DOHH2 (cell line): ENCODE measurements around the gene IGFL4.

Source experiments
- H3F3A ChIP-seq: fragments of 200-600 bp; sonication (generic), shearing (Covaris generic); 2 replicates; pipeline ENCODE4 v1.6.0; 2016; ENCODE audit warnings: antibody characterized with exemption, mild to moderate bottlenecking; ENCODE audit not compliant: control insufficient read depth, insufficient read depth
- H3K27ac ChIP-seq: fragments of 200-600 bp; sonication (generic); 2 replicates; pipeline ENCODE4 v1.5.1; 2014; ENCODE audit warnings: low read depth, mild to moderate bottlenecking, low read length, moderate library complexity
- H3K27me3 ChIP-seq: fragments of 200-600 bp; sonication (generic); 2 replicates; pipeline ENCODE4 v1.6.1; 2014; ENCODE audit warnings: mild to moderate bottlenecking, low read length, mixed read lengths; ENCODE audit not compliant: control insufficient read depth
- H3K36me3 ChIP-seq: fragments of 200-600 bp; sonication (generic); 2 replicates; pipeline ENCODE4 v1.6.1; 2014; ENCODE audit warnings: mild to moderate bottlenecking, low read length, moderate library complexity, mixed read lengths; ENCODE audit not compliant: control insufficient read depth
- H3K4me1 ChIP-seq: fragments of 200-600 bp; sonication (generic); 2 replicates; pipeline ENCODE4 v1.6.1; 2014; ENCODE audit warnings: mild to moderate bottlenecking, low read length, mixed read lengths; ENCODE audit not compliant: control insufficient read depth
- H3K4me2 ChIP-seq: fragments of 200-600 bp; sonication (generic); 2 replicates; pipeline ENCODE4 v1.6.0; 2014; ENCODE audit warnings: mild to moderate bottlenecking, low read length, moderate library complexity
- H3K4me3 ChIP-seq: fragments of 200-600 bp; sonication (generic); 2 replicates; pipeline ENCODE4 v1.5.1; 2014; ENCODE audit warnings: mild to moderate bottlenecking, low read length, mixed read lengths
- H3K79me2 ChIP-seq: fragments of 200-600 bp; sonication (generic); 2 replicates; pipeline ENCODE4 v1.6.1; 2014; ENCODE audit warnings: mild to moderate bottlenecking, low read length, mixed read lengths; ENCODE audit not compliant: control insufficient read depth
- H3K9me2 ChIP-seq: fragments of 200-600 bp; sonication (generic); replicated peaks from 2 replicates; pipeline ENCODE4 v1.6.1; 2014; ENCODE audit warnings: mild to moderate bottlenecking, low read length, mixed read lengths; ENCODE audit not compliant: control insufficient read depth
- H3K9me3 ChIP-seq: fragments of 200-600 bp; sonication (generic); 2 replicates; pipeline ENCODE4 v1.6.1; 2014; ENCODE audit warnings: antibody characterized with exemption, low read length, mixed read lengths; ENCODE audit not compliant: control insufficient read depth, insufficient read depth
- H4K20me1 ChIP-seq: fragments of 200-600 bp; sonication (generic); 2 replicates; pipeline ENCODE4 v1.6.0; 2014; ENCODE audit warnings: low read depth, mild to moderate bottlenecking, antibody characterized with exemption, low read length, moderate library complexity; ENCODE audit not compliant: control insufficient read depth, insufficient read depth
- EZH2phosphoT487 ChIP-seq: fragments of 200-600 bp; sonication (generic); IDR thresholded peaks from 2 replicates; pipeline ENCODE4 v1.6.1; 2017; ENCODE audit warnings: borderline replicate concordance, mild to moderate bottlenecking, antibody characterized with exemption, low read length, moderate library complexity, mixed read lengths
- TF ChIP-seq, protein P1 (sequence below): fragments of 200-600 bp; sonication (generic); IDR thresholded peaks from one replicate; pipeline ENCODE4 v1.5.1; 2014; ENCODE audit warnings: antibody characterized with exemption, mild to moderate bottlenecking, low read depth, low read length; ENCODE audit not compliant: poor library complexity, severe bottlenecking

The IGFL4 gene

GRCh38 chr19:46017874-46018675 lies 22.7 kb downstream of the IGFL4 start:
- TF ChIP-seq EZH2phosphoT487, result no peak
- TF ChIP-seq, protein P1, sequence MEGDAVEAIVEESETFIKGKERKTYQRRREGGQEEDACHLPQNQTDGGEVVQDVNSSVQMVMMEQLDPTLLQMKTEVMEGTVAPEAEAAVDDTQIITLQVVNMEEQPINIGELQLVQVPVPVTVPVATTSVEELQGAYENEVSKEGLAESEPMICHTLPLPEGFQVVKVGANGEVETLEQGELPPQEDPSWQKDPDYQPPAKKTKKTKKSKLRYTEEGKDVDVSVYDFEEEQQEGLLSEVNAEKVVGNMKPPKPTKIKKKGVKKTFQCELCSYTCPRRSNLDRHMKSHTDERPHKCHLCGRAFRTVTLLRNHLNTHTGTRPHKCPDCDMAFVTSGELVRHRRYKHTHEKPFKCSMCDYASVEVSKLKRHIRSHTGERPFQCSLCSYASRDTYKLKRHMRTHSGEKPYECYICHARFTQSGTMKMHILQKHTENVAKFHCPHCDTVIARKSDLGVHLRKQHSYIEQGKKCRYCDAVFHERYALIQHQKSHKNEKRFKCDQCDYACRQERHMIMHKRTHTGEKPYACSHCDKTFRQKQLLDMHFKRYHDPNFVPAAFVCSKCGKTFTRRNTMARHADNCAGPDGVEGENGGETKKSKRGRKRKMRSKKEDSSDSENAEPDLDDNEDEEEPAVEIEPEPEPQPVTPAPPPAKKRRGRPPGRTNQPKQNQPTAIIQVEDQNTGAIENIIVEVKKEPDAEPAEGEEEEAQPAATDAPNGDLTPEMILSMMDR, result no peak
- H3K79me2 ChIP-seq, result no peaks in the 10 kb centered on the region

DNA sequence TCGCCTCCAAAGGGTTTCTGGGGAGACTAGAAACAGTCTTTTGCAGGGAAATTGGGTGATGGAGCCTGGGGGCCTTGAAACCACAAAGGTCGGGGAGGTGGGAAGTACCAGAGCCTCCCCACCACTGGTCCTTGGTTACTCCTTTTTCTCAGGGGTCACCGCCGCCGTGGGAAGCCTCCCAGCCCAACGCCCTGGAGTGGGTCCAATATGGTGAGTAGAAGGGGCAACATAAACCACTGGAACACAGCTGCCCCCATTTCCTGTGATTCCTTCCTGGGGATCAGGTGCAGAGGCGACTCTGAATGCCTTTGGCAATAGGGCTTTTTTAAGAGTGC lies 23.7 kb downstream of the IGFL4 start:
- Histone ChIP-seq H3K27me3 (peaks cover 4% of the 10 kb centered on the region; the same call in 1 of the 2 replicates), H3K4me3 (no peak overlapping the region), H3K9me3 (no peaks in the 10 kb centered on the region), H3K4me2 (no peak overlapping the region), H3K27ac (no peak overlapping the region), H3K79me2 (no peaks in the 10 kb centered on the region), H3K9me2 (no peaks in the 10 kb centered on the region), H3F3A (peaks cover 7% of the 10 kb centered on the region; the same call in 1 of the 2 replicates), H4K20me1 (peaks cover 3% of the 10 kb centered on the region; the same call in 1 of the 2 replicates), H3K4me1 (peaks cover 12% of the 10 kb centered on the region), H3K36me3 (no peaks in the 10 kb centered on the region; the same call in 1 of the 2 replicates)
- no peak for TF ChIP-seq EZH2phosphoT487
- TF ChIP-seq, protein P1, result peak; percentile 48

More at GRCh38 chr19:46017874-46018675, 22.7 kb downstream of the IGFL4 start:
- Histone ChIP-seq H3K4me2 (no peak overlapping the region), H3K4me3 (no peak overlapping the region), H3K27me3 (peaks cover 4% of the 10 kb centered on the region; the same call in 1 of the 2 replicates), H3K9me2 (no peaks in the 10 kb centered on the region), H3K9me3 (no peaks in the 10 kb centered on the region), H3K27ac (no peak overlapping the region), H3K4me1 (peaks cover 12% of the 10 kb centered on the region), H4K20me1 (peaks cover 3% of the 10 kb centered on the region; the same call in 1 of the 2 replicates), H3F3A (peaks cover 7% of the 10 kb centered on the region; the same call in 1 of the 2 replicates), H3K36me3 (no peaks in the 10 kb centered on the region; the same call in 1 of the 2 replicates)

DNA sequence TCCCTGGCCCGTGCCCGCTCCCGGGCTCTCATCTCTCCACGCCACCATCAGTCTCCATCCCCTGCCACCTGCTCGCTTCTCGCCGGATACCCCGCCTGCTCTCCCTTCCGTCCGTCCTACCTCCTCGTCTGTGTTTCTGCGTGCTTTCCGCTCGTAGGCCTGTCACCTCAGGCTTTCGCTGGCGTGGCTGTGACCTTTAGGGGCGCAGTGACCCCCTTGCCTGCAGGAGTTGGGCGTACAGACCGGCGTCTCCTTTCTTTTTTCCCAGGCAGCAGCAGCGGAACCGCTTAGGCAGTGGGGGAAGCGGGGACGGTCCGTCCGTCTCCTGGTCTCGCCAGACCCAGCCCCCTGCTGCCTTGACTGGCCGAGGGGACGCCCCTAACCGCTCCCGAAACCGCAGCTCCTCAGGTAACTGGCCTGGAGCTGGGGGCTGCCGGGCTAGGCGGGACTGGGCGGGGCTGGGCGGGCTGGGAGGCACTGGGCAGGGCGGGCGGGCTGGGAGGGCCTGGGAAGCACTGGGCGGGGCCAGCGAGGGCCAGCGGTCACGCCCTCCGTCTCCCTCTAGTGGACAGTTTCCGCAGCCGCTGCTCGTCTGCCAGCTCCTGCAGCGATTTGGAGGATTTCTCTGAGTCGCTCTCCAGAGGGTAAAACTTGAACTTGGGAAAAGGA lies 24.2 kb downstream of the IGFL4 start:
- H3K27ac ChIP-seq, result no peak overlapping the region
- H3K36me3 ChIP-seq, result no peaks in the 10 kb centered on the region; the same call in 1 of the 2 replicates
- H4K20me1 ChIP-seq, result peaks cover 3% of the 10 kb centered on the region; the same call in 1 of the 2 replicates
- peaks cover 4% of the 10 kb centered on the region; the same call in 1 of the 2 replicates for H3K27me3 ChIP-seq
- peak overlapping the region; percentile 60 for H3K4me3 ChIP-seq
- TF ChIP-seq, protein P1, result peak; percentile 71
- no peak for TF ChIP-seq EZH2phosphoT487
- peak overlapping the region; percentile 66 for H3K4me2 ChIP-seq
- H3K4me1 ChIP-seq, result peaks cover 12% of the 10 kb centered on the region
- H3K79me2 ChIP-seq, result no peaks in the 10 kb centered on the region
- peaks cover 7% of the 10 kb centered on the region; the same call in 1 of the 2 replicates for H3F3A ChIP-seq
- H3K9me3 ChIP-seq, result no peaks in the 10 kb centered on the region
- no peaks in the 10 kb centered on the region for H3K9me2 ChIP-seq
